Measurements from ENCODE around the gene AAR2.

AAR2 gene

DNA sequence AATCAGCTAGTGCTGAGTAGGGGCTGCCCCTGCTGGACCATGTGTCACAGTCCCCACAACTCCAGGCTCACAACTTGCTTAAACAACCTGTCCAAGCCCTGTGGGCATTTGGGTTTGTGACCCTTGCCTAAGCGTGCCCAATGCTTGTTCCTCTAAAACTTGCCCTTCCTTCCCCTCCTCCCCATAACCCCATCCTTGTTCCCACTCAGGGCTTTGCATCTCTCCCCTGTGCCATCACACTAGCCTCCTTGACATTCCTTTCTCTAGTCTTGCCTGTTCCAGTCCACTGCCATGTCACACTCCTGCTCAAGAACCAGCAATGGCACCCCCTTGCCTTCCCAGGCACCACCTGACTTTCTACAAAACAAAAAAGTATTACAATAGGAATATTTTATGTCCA lies 67.6 kb downstream of the AAR2 start:
- Histone ChIP-seq H3K79me1 (replicated peaks; ENCODE audit: low read length, poor library complexity, severe bottlenecking) (no peaks in the 10 kb centered on the region), H4K8ac (ENCODE audit: low read length) (no peak overlapping the region), H3K4me3 (ENCODE audit: insufficient read depth in 1 of 2, low read depth in 1 of 2, low read length in 2 of 2) (no peak overlapping the region), H3K27ac (ENCODE audit: low read length, poor library complexity, severe bottlenecking) (no peak overlapping the region), H3K4me2 (ENCODE audit: low read length, poor library complexity, severe bottlenecking) (no peak overlapping the region), H3K18ac (ENCODE audit: low read depth in 1 of 2, low read length in 2 of 2) (no peak overlapping the region), H3K27me3 (ENCODE audit: control insufficient read depth in 1 of 2, insufficient read depth in 1 of 2, low read length in 2 of 2) (peaks cover 89 to 95% of the 10 kb centered on the region in 2 experiments), H2AK5ac (ENCODE audit: low read length, severe bottlenecking) (no peak overlapping the region), H2BK5ac (ENCODE audit: low read depth, low read length, poor library complexity, severe bottlenecking) (no peak overlapping the region), H3K9me3 (ENCODE audit: control insufficient read depth, low read length) (no peaks in the 10 kb centered on the region), H2BK15ac (ENCODE audit: low read depth, poor library complexity, severe bottlenecking) (no peak overlapping the region), H3K4me1 (ENCODE audit: control insufficient read depth, insufficient read depth, low read depth, low read length) (peaks cover 12% of the 10 kb centered on the region), H3K36me3 (ENCODE audit: control insufficient read depth in 1 of 2, insufficient read depth in 2 of 2, low read depth in 1 of 2, low read length in 2 of 2) (no peaks in the 10 kb centered on the region), H2BK12ac (ENCODE audit: low read length in 2 of 2) (no peak overlapping the region), H4K91ac (ENCODE audit: low read length) (peak overlapping the region; percentile 28), H2AFZ (ENCODE audit: low read depth, low read length) (no peak overlapping the region), H3K23ac (ENCODE audit: low read length in 2 of 2) (no peak overlapping the region), H2BK120ac (ENCODE audit: low read depth, low read length) (no peak overlapping the region), H3K4ac (ENCODE audit: low read depth in 1 of 2, low read length in 2 of 2) (no peak overlapping the region), H3K9ac (ENCODE audit: low read length) (no peak overlapping the region), H3K14ac (ENCODE audit: low read length in 2 of 2) (no peak overlapping the region)
- no peak for DNase-seq
- 78% methylated on average over 1 of the region's 1 CpG for WGBS

DNA sequence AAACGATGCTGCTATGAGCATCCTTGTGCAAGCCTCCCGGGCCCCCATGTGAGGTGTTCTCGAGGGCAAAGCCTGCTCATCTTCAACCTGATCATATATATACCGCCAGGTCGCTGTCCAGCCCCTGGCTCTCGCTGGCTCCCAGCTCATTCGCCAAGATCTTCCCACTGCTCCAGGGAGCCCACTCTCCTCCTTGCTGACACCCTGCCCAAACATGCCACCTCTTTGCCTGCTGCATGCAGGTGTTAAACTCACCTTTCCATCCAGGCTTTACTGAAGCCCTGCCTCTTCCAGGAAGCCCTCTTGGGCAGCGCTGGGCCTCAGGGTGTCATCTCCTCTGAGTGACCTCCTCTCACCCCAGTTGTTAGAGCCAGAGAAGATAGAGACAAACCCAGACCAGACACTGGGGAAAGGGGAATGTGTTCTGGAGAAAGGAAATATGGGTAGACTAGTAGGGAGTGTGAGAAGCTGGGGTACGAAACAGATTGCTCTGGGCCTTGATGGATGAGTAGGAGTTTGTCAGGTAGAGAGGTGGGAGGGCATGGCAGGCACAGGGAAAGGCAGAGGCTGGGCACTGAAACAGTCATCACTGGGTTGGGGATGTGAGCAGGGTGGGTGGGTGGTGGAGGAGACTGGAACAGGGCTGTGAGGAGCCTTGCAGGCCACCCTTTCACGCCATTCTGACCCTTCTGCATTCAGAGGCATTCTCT lies 68.7 kb downstream of the AAR2 start:
- H3K14ac ChIP-seq (ENCODE audit: low read length in 2 of 2), result no peak overlapping the region
- no peak overlapping the region for H4K8ac ChIP-seq (ENCODE audit: low read length)
- H2BK12ac ChIP-seq (ENCODE audit: low read length in 2 of 2), result no peak overlapping the region
- H3K36me3 ChIP-seq (ENCODE audit: control insufficient read depth in 1 of 2, insufficient read depth in 2 of 2, low read depth in 1 of 2, low read length in 2 of 2), result no peaks in the 10 kb centered on the region
- H3K18ac ChIP-seq (ENCODE audit: low read depth in 1 of 2, low read length in 2 of 2), result no peak overlapping the region
- no peaks in the 10 kb centered on the region for H3K9me3 ChIP-seq (ENCODE audit: control insufficient read depth, low read length)
- no peak overlapping the region for H2BK15ac ChIP-seq (ENCODE audit: low read depth, poor library complexity, severe bottlenecking)
- no peak overlapping the region for H3K9ac ChIP-seq (ENCODE audit: low read length)
- no peak overlapping the region for H3K4ac ChIP-seq (ENCODE audit: low read depth in 1 of 2, low read length in 2 of 2)
- peaks cover 12% of the 10 kb centered on the region for H3K4me1 ChIP-seq (ENCODE audit: control insufficient read depth, insufficient read depth, low read depth, low read length)
- H2AK5ac ChIP-seq (ENCODE audit: low read length, severe bottlenecking), result no peak overlapping the region
- no peak overlapping the region for H3K23ac ChIP-seq (ENCODE audit: low read length in 2 of 2)
- H3K79me1 ChIP-seq (replicated peaks; ENCODE audit: low read length, poor library complexity, severe bottlenecking), result no peaks in the 10 kb centered on the region
- no peak overlapping the region for H4K91ac ChIP-seq (ENCODE audit: low read length)
- no peak for DNase-seq
- H2BK5ac ChIP-seq (ENCODE audit: low read depth, low read length, poor library complexity, severe bottlenecking), result no peak overlapping the region
- peaks cover 92 to 95% of the 10 kb centered on the region in 2 experiments for H3K27me3 ChIP-seq (ENCODE audit: control insufficient read depth in 1 of 2, insufficient read depth in 1 of 2, low read length in 2 of 2)
- no peak overlapping the region for H2BK120ac ChIP-seq (ENCODE audit: low read depth, low read length)
- H2AFZ ChIP-seq (ENCODE audit: low read depth, low read length), result no peak overlapping the region
- WGBS, result 50% methylated on average over 10 of the region's 10 CpGs
- no peak overlapping the region for H3K4me3 ChIP-seq (ENCODE audit: insufficient read depth in 1 of 2, low read depth in 1 of 2, low read length in 2 of 2)
- H3K4me2 ChIP-seq (ENCODE audit: low read length, poor library complexity, severe bottlenecking), result no peak overlapping the region
- H3K27ac ChIP-seq (ENCODE audit: low read length, poor library complexity, severe bottlenecking), result no peak overlapping the region

DNA sequence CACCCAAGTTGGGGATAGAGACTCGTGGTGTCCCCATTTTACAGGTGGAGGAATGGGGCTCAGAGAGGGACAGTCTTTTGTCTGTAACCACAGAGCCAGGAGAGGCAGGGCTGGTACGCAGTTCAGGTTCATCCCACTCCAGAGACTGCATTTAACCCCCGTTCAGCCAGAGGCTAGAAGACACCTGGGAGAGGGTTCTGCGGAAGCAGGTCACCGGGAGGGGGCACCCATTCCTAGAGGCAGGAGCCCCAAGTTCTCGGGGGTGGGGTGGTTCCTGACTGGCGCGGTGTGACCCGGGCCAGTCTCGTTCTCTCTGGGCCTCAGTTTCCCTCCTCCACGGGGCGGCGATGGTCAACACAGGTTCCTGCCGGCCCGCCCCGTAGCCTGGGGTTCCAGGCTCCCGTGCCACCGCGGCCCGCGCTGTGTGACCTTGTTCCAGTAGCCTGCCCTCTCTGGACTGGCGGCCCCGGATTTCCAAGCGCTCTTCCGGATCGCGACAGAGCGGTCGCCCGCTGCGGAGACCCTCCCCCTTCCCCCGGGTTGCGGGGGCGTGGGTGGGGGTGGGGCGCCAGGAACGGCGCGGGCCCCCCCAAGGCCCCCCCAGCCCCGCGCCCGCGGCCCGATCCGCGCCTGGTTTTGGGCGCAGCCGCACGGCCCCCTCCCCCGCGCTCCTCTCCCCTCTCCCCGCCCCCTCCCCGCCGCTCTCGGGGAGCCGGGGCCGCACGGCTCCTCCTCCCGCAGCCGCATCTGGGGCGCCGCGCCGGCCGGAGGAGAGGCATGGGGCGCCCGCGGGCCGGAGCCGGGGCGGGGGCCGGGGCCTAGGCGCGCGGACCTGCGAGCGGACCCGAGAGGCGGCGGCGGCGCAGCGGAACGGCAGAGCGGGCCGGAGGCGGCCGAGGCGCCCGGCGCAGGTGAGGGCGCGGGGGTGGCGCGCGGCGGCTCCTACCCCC lies 69.6 kb downstream of the AAR2 start, which contains the start of gene DLGAP4:
DLGAP4 (plus strand) TSS at position 738 of the 950 bp plus-strand sequence. CDS start 125,379 bp downstream, outside the sequence.
- H3K27ac ChIP-seq (ENCODE audit: low read length, poor library complexity, severe bottlenecking), result no peak within 1 kb of the TSS
- H3K4ac ChIP-seq (ENCODE audit: low read depth in 1 of 2, low read length in 2 of 2), result no peak within 1 kb of the TSS
- H3K4me3 ChIP-seq (ENCODE audit: insufficient read depth in 1 of 2, low read depth in 1 of 2, low read length in 2 of 2), result no peak within 1 kb of the TSS

More for the DNA sequence above, 69.6 kb downstream of the AAR2 start, which contains the start of gene DLGAP4:
- peaks cover 12% of the 10 kb centered on the region for H3K4me1 ChIP-seq (ENCODE audit: control insufficient read depth, insufficient read depth, low read depth, low read length)
- peak within 1 kb of the TSS in 1 of 2 experiments; percentile 28 for H3K23ac ChIP-seq (ENCODE audit: low read length in 2 of 2)
- 4% methylated on average over 43 of the region's 96 CpGs for WGBS
- H3K9me3 ChIP-seq (ENCODE audit: control insufficient read depth, low read length), result no peaks in the 10 kb centered on the region
- peak within 1 kb of the TSS; percentile 59 for H3K4me2 ChIP-seq (ENCODE audit: low read length, poor library complexity, severe bottlenecking)
- no peak within 1 kb of the TSS for H2AFZ ChIP-seq (ENCODE audit: low read depth, low read length)
- no peak within 1 kb of the TSS for H2BK5ac ChIP-seq (ENCODE audit: low read depth, low read length, poor library complexity, severe bottlenecking)
- no peak within 1 kb of the TSS for H3K9ac ChIP-seq (ENCODE audit: low read length)
- no peak within 1 kb of the TSS for H2AK5ac ChIP-seq (ENCODE audit: low read length, severe bottlenecking)
- no peaks in the 10 kb centered on the region for H3K79me1 ChIP-seq (replicated peaks; ENCODE audit: low read length, poor library complexity, severe bottlenecking)
- peaks cover 94 to 95% of the 10 kb centered on the region in 2 experiments for H3K27me3 ChIP-seq (ENCODE audit: control insufficient read depth in 1 of 2, insufficient read depth in 1 of 2, low read length in 2 of 2)
- H3K36me3 ChIP-seq (ENCODE audit: control insufficient read depth in 1 of 2, insufficient read depth in 2 of 2, low read depth in 1 of 2, low read length in 2 of 2), result no peaks in the 10 kb centered on the region
- H4K91ac ChIP-seq (ENCODE audit: low read length), result no peak within 1 kb of the TSS
- H2BK15ac ChIP-seq (ENCODE audit: low read depth, poor library complexity, severe bottlenecking), result no peak within 1 kb of the TSS
- no peak within 1 kb of the TSS for H2BK120ac ChIP-seq (ENCODE audit: low read depth, low read length)
- no peak within 1 kb of the TSS for H3K14ac ChIP-seq (ENCODE audit: low read length in 2 of 2)
- no peak for DNase-seq
- no peak within 1 kb of the TSS for H3K18ac ChIP-seq (ENCODE audit: low read depth in 1 of 2, low read length in 2 of 2)
- H2BK12ac ChIP-seq (ENCODE audit: low read length in 2 of 2), result no peak within 1 kb of the TSS
- H4K8ac ChIP-seq (ENCODE audit: low read length), result no peak within 1 kb of the TSS
